ENCODE results near the gene UST. TPM values are rescaled to one million over a fixed set of nuclear protein-coding genes. Genes with fewer than 3 reads are reported as not detected.

The UST gene
- total RNA-seq, 1 experiment from 2014 or later = 6.1 TPM

DNA sequence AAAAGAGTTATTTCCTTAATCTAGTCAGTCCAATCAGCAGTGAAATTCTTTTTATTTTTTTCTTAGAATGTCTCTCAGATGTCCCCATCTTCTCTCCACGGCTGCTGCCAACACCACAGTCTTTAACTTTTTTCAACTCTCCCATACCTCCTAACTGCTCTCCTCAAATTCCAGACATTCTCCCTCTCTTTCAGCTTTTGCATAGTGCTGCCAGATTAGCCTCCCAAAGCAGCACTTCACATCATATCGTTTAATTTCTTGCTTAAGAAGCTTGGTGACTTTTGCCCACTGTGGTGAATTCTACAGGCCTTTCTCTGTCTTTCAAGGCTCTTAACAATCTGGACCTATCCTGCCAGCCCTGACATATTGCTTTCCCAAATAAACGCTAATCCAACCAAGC is 233.4 kb downstream of the UST start:
- Histone ChIP-seq H4K20me1 (ENCODE audit: insufficient read depth) (no peaks in the 10 kb centered on the region), H2AFZ (ENCODE audit: low read depth, low read length, poor library complexity, severe bottlenecking) (no peak overlapping the region), H3K9me2 (ENCODE audit: insufficient read depth) (no peaks in the 10 kb centered on the region), H3K4me2 (ENCODE audit: low read length) (no peak overlapping the region), H3K36me3 (ENCODE audit: control insufficient read depth in 1 of 2, insufficient read depth in 2 of 2, low read length in 2 of 2) (no peaks in the 10 kb centered on the region), H3K79me2 (ENCODE audit: insufficient read depth, low read length) (no peaks in the 10 kb centered on the region), H3K9me3 (ENCODE audit: control insufficient read depth in 1 of 2, insufficient read depth in 1 of 2, low read depth in 1 of 2, low read length in 2 of 2) (no peaks in the 10 kb centered on the region), H3K4me3 (replicated peaks in 1 of 2; ENCODE audit: low read depth in 1 of 2, low read length in 2 of 2) (no peak overlapping the region), H3K4me1 (ENCODE audit: control insufficient read depth in 1 of 2, insufficient read depth in 2 of 2, low read length in 2 of 2) (no peaks in the 10 kb centered on the region), H3K9ac (ENCODE audit: low read length) (no peak overlapping the region), H3K27me3 (ENCODE audit: insufficient read depth, low read length) (no peaks in the 10 kb centered on the region), H3K27ac (ENCODE audit: low read depth, low read length) (no peak overlapping the region)
- ATAC-seq = no peak
- no TSS peak for BruUV-seq (replicated peaks)
- ChIA-PET RAD21 (ENCODE audit: low non-redundant PET in 1 of 2, low total read pairs in 2 of 2, uncharacterized antibody in 2 of 2, unreplicated experiment in 2 of 2) (no interaction called here), POLR2A (no interaction called here), CTCF (interaction anchor here (1.5 kb wide), 1 partner anchor 402 kb away, joined by 3 read pairs; no protein-coding TSS in a partner anchor)
- no peak for DNase-seq (ENCODE audit: low read depth, low spot score)
- intact Hi-C loops (cut with micrococcal nuclease) = no loop called here
- no peak for TF ChIP-seq CBX3 (IDR thresholded peaks at IDR 0.05; ENCODE audit: low read depth)
- no peak for TF ChIP-seq POLR2AphosphoS5 (IDR thresholded peaks at IDR 0.05; ENCODE audit: low read depth, low read length)
- no peak for TF ChIP-seq ELF1 (IDR thresholded peaks at IDR 0.05; ENCODE audit: borderline replicate concordance, low read depth)
- no peak for TF ChIP-seq CTCF (IDR thresholded peaks at IDR 0.05 in 2 of 3, conservative IDR thresholded peaks at IDR 0.05 in 1 of 3; ENCODE audit: borderline replicate concordance in 1 of 3, insufficient read depth in 1 of 3, low read depth in 2 of 3, low read length in 2 of 3)
- TF ChIP-seq SIN3A (IDR thresholded peaks at IDR 0.05; ENCODE audit: low read depth) = no peak
- no peak for TF ChIP-seq TCF7L2 (IDR thresholded peaks at IDR 0.05; ENCODE audit: borderline replicate concordance, extremely low read depth, insufficient read depth, insufficient read length)
- no peak for TF ChIP-seq CEBPB (IDR thresholded peaks at IDR 0.05; ENCODE audit: low read depth)

DNA sequence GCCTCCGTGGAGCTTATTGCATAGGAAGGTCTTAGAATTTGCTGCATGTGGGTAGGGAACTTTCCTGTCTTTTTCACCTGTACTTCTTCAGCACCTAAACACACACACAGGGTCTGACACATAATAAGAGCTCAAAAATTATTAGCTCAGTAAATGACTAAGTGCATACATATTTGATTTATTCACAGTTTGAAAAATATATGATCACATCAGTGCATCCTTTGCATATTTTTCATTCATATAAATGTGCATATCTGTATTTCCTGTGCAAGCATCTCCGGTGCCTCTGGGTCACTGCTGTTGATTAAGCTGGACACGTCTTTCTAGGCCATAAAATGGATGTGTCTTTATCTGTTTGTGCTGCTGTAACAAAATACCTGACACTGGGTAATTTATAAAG is 234.7 kb downstream of the UST start:
- DNase-seq (ENCODE audit: low read depth, low spot score) = no peak
- CTCF ChIA-PET = interaction anchor here (1.5 kb wide), 1 partner anchor 403 kb away, joined by 3 read pairs; no protein-coding TSS in a partner anchor
- TF ChIP-seq CEBPB (IDR thresholded peaks at IDR 0.05; ENCODE audit: low read depth) (no peak), SP1 (IDR thresholded peaks at IDR 0.05; ENCODE audit: low read depth) (no peak), EGR1 (IDR thresholded peaks at IDR 0.05; ENCODE audit: low read depth) (no peak), FOSL1 (IDR thresholded peaks at IDR 0.05; ENCODE audit: low read depth) (no peak), EZH2phosphoT487 (IDR thresholded peaks at IDR 0.05; ENCODE audit: borderline replicate concordance) (no peak), RAD21 (IDR thresholded peaks at IDR 0.05; ENCODE audit: low read depth) (no peak), CTCF (IDR thresholded peaks at IDR 0.05 in 2 of 3, conservative IDR thresholded peaks at IDR 0.05 in 1 of 3; ENCODE audit: borderline replicate concordance in 1 of 3, insufficient read depth in 1 of 3, low read depth in 2 of 3, low read length in 2 of 3) (no peak), ZBTB33 (IDR thresholded peaks at IDR 0.05; ENCODE audit: extremely low read depth, insufficient replicate concordance, low read length) (no peak)
- TF ChIP-seq, protein P1, sequence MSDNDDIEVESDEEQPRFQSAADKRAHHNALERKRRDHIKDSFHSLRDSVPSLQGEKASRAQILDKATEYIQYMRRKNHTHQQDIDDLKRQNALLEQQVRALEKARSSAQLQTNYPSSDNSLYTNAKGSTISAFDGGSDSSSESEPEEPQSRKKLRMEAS (IDR thresholded peaks at IDR 0.05) = no peak

More for the DNA sequence above, 234.7 kb downstream of the UST start:
- Histone ChIP-seq H3K9ac (ENCODE audit: low read length) (no peak overlapping the region), H3K79me2 (ENCODE audit: insufficient read depth, low read length) (no peaks in the 10 kb centered on the region), H3K27ac (ENCODE audit: low read depth, low read length) (no peak overlapping the region), H2AFZ (ENCODE audit: low read depth, low read length, poor library complexity, severe bottlenecking) (no peak overlapping the region), H4K20me1 (ENCODE audit: insufficient read depth) (no peaks in the 10 kb centered on the region), H3K4me1 (ENCODE audit: control insufficient read depth in 1 of 2, insufficient read depth in 2 of 2, low read length in 2 of 2) (no peaks in the 10 kb centered on the region), H3K36me3 (ENCODE audit: control insufficient read depth in 1 of 2, insufficient read depth in 2 of 2, low read length in 2 of 2) (no peaks in the 10 kb centered on the region), H3K27me3 (ENCODE audit: insufficient read depth, low read length) (no peaks in the 10 kb centered on the region), H3K4me2 (ENCODE audit: low read length) (no peak overlapping the region), H3K9me2 (ENCODE audit: insufficient read depth) (no peaks in the 10 kb centered on the region), H3K4me3 (replicated peaks in 1 of 2; ENCODE audit: low read depth in 1 of 2, low read length in 2 of 2) (no peak overlapping the region), H3K9me3 (ENCODE audit: control insufficient read depth in 1 of 2, insufficient read depth in 1 of 2, low read depth in 1 of 2, low read length in 2 of 2) (no peaks in the 10 kb centered on the region)
- no peak for ATAC-seq
- ChIA-PET RAD21 (ENCODE audit: low non-redundant PET in 1 of 2, low total read pairs in 2 of 2, uncharacterized antibody in 2 of 2, unreplicated experiment in 2 of 2) (no interaction called here), POLR2A (interaction anchor here (0.5 kb wide), 1 partner anchor 29 kb away, joined by 3 read pairs; no protein-coding TSS in a partner anchor)
- BruUV-seq (replicated peaks) = no TSS peak
- intact Hi-C loops (cut with micrococcal nuclease) = no loop called here
